NCI-H2227 (cell line): ENCODE measurements around the gene NBPF11.
"Not testable (repeated sequence)": the region's sequence is repeated elsewhere in the genome, so short reads cannot be mapped to it uniquely, and the experiment has no call there.

Experiments used
- DNase-seq: peaks from one replicate; lab custom pipeline; 2025; ENCODE audit not compliant: unreplicated experiment; lab: John Stamatoyannopoulos, UW

NBPF11 gene

GRCh38 chr1:148151911-148152656 lies at the start of gene NBPF11:
Gene NBPF11 (minus strand): TSS chr1:148152281. CDS start chr1:148127003, 25,278 bp downstream.
- DNase-seq: peak; percentile 79

- DNase-seq: not testable (repeated sequence)
These were observed 45.3 kb upstream of the NBPF11 start for GRCh38 chr1:148197396-148197795.

- DNase-seq: not testable (repeated sequence)
These were observed 44.9 kb upstream of the NBPF11 start for GRCh38 chr1:148196949-148197348.

GRCh38 chr1:148195115-148195514 lies 43.0 kb upstream of the NBPF11 start:
- DNase-seq: not testable (repeated sequence)

- DNase-seq: not testable (repeated sequence)
These were observed 36.7 kb upstream of the NBPF11 start for GRCh38 chr1:148188768-148189167.

GRCh38 chr1:148178682-148179081 lies 26.6 kb upstream of the NBPF11 start:
- DNase-seq: not testable (repeated sequence)

- DNase-seq: not testable (repeated sequence)
These were observed 23.3 kb upstream of the NBPF11 start for GRCh38 chr1:148175414-148175813.

GRCh38 chr1:148171995-148172394 lies 19.9 kb upstream of the NBPF11 start:
- not testable (repeated sequence) for DNase-seq

GRCh38 chr1:148166558-148167492 lies 14.7 kb upstream of the NBPF11 start:
- DNase-seq: no peak

- no peak for DNase-seq
These were observed 10.3 kb upstream of the NBPF11 start for GRCh38 chr1:148162363-148162762.

- no peak for DNase-seq
These were observed 9.2 kb upstream of the NBPF11 start for GRCh38 chr1:148161053-148161901.

GRCh38 chr1:148160343-148161052 lies 8.4 kb upstream of the NBPF11 start:
- DNase-seq: no peak

GRCh38 chr1:148160048-148160342 lies 7.9 kb upstream of the NBPF11 start:
- no peak for DNase-seq

- DNase-seq: no peak
These were observed 6.4 kb upstream of the NBPF11 start for GRCh38 chr1:148158341-148159003.

- DNase-seq: not testable (repeated sequence)
These were observed 5.7 kb upstream of the NBPF11 start for GRCh38 chr1:148157803-148158202.

- DNase-seq: not testable (repeated sequence)
These were observed 3.6 kb upstream of the NBPF11 start for GRCh38 chr1:148155494-148156275.

- DNase-seq: not testable (repeated sequence)
These were observed 714 bp upstream of the NBPF11 start for GRCh38 chr1:148152795-148153194.

GRCh38 chr1:148151371-148151819 lies 686 bp downstream of the NBPF11 start:
- DNase-seq: peak; percentile 2

GRCh38 chr1:148150945-148151344 lies 1.1 kb downstream of the NBPF11 start:
- DNase-seq: not testable (repeated sequence)
